Trophoblast cell (in vitro differentiated cells and primary cell): ENCODE data around the gene GRIK4.

ENCODE experiments used
- DNase-seq, 2 donors: peaks; one replicate each; pipeline ENCODE4 v3.0.0-alpha.2; 2016
- H2AFZ ChIP-seq: 2 replicates; pipeline ENCODE4 v1.6.1; 2013; ENCODE audit warnings: low read length, moderate library complexity, mild to moderate bottlenecking; ENCODE audit not compliant: insufficient read depth, poor library complexity
- H2AK5ac ChIP-seq: 2 replicates; pipeline ENCODE4 v1.6.1; 2013; ENCODE audit warnings: mild to moderate bottlenecking, low read length
- H2BK120ac ChIP-seq: 2 replicates; pipeline ENCODE4 v1.6.1; 2013; ENCODE audit warnings: low read length, mild to moderate bottlenecking, moderate library complexity; ENCODE audit not compliant: insufficient read depth, poor library complexity
- H2BK12ac ChIP-seq: 2 replicates; pipeline ENCODE4 v1.6.1; 2013; ENCODE audit warnings: mild to moderate bottlenecking, low read length, moderate library complexity
- H2BK5ac ChIP-seq: 2 replicates; pipeline ENCODE4 v1.6.1; 2013; ENCODE audit warnings: low read length, low read depth, moderate library complexity, mild to moderate bottlenecking; ENCODE audit not compliant: poor library complexity
- H3K14ac ChIP-seq: 2 replicates; pipeline ENCODE4 v1.6.1; 2013; ENCODE audit warnings: mild to moderate bottlenecking, low read length
- H3K18ac ChIP-seq: 2 replicates; pipeline ENCODE4 v1.6.1; 2013; ENCODE audit warnings: mild to moderate bottlenecking, low read length
- H3K23ac ChIP-seq: 2 replicates; pipeline ENCODE4 v1.6.1; 2013; ENCODE audit warnings: low read length
- H3K27ac ChIP-seq: 2 replicates; pipeline ENCODE4 v1.5.1; 2013; ENCODE audit warnings: low read depth, mild to moderate bottlenecking, inconsistent platforms, low read length, moderate library complexity
- H3K27me3 ChIP-seq: 2 replicates; pipeline ENCODE4 v1.6.1; 2013; ENCODE audit warnings: inconsistent platforms, mild to moderate bottlenecking, low read length, moderate library complexity; ENCODE audit not compliant: insufficient read depth
- H3K36me3 ChIP-seq, 2 experiments: 1 replicate in 1 of 2; 2 replicates in 1 of 2; pipeline ENCODE4 v1.6.1; 2013; ENCODE audit warnings: low read length in 2 of 2, mild to moderate bottlenecking in 2 of 2, moderate library complexity in 1 of 2; ENCODE audit not compliant: insufficient read depth in 2 of 2, control insufficient read depth in 1 of 2
- H3K4ac ChIP-seq: 2 replicates; pipeline ENCODE4 v1.6.1; 2013; ENCODE audit warnings: low read depth, mild to moderate bottlenecking, low read length, moderate library complexity
- H3K4me1 ChIP-seq, 2 experiments: 1 replicate in 1 of 2; 2 replicates in 1 of 2; pipeline ENCODE4 v1.6.1; 2013; ENCODE audit warnings: low read length in 2 of 2, mild to moderate bottlenecking in 2 of 2, moderate library complexity in 1 of 2; ENCODE audit not compliant: insufficient read depth in 2 of 2, control insufficient read depth in 1 of 2
- H3K4me2 ChIP-seq: 2 replicates; pipeline ENCODE4 v1.6.1; 2013; ENCODE audit warnings: inconsistent platforms, mild to moderate bottlenecking, low read length, moderate library complexity
- H3K4me3 ChIP-seq: 2 replicates; pipeline ENCODE4 v1.5.1; 2013; ENCODE audit warnings: mild to moderate bottlenecking, low read depth, low read length, inconsistent platforms
- H3K79me1 ChIP-seq: one replicate; pipeline ENCODE4 v1.6.1; 2013; ENCODE audit warnings: low read length
- H3K79me2 ChIP-seq: 2 replicates; pipeline ENCODE4 v1.6.1; 2013; ENCODE audit warnings: low read length, mild to moderate bottlenecking; ENCODE audit not compliant: control insufficient read depth, insufficient read depth, poor library complexity
- H3K9ac ChIP-seq: 2 replicates; pipeline ENCODE4 v1.6.1; 2013; ENCODE audit warnings: mild to moderate bottlenecking, low read length
- H3K9me3 ChIP-seq: 2 replicates; pipeline ENCODE4 v1.6.1; 2013; ENCODE audit warnings: low read depth, mild to moderate bottlenecking, control low read depth, inconsistent platforms, low read length; ENCODE audit not compliant: insufficient read depth
- H4K12ac ChIP-seq: 2 replicates; pipeline ENCODE4 v1.6.1; 2013; ENCODE audit warnings: low read depth, mild to moderate bottlenecking, low read length, moderate library complexity
- H4K8ac ChIP-seq: 2 replicates; pipeline ENCODE4 v1.6.1; 2013; ENCODE audit warnings: low read depth, mild to moderate bottlenecking, low read length, moderate library complexity
- H4K91ac ChIP-seq: one replicate; pipeline ENCODE4 v1.6.1; 2013; ENCODE audit warnings: low read depth, mild to moderate bottlenecking, low read length, moderate library complexity
- WGBS: extraction: QIAGEN DNeasy Blood & Tissue Kit; methylation state at CpG from one replicate; pipeline ENCODE4 v1.1.7; 2013; ENCODE audit warnings: missing lambda C conversion rate; ENCODE audit not compliant: insufficient read length, insufficient coverage; ENCODE audit errors: extremely low coverage; 5-methylcytosine and 5-hydroxymethylcytosine counted together

GRIK4 gene

GRCh38 chr11:120882175-120882574 lies 370.6 kb downstream of the GRIK4 start:
- no peak overlapping the region for H3K4me2 ChIP-seq

GRCh38 chr11:120883404-120884080 lies 372.0 kb downstream of the GRIK4 start:
- Histone ChIP-seq H4K8ac (no peak overlapping the region), H3K4me1 (peaks cover 0 to 2% of the 10 kb centered on the region in 2 experiments), H2BK12ac (no peak overlapping the region), H4K12ac (no peak overlapping the region), H2BK5ac (no peak overlapping the region), H3K36me3 (no peaks in the 10 kb centered on the region), H4K91ac (no peak overlapping the region), H2AK5ac (no peak overlapping the region), H2BK120ac (no peak overlapping the region), H3K4me2 (no peak overlapping the region), H3K18ac (no peak overlapping the region), H3K79me1 (no peaks in the 10 kb centered on the region), H3K27ac (no peak overlapping the region), H2AFZ (no peak overlapping the region), H3K14ac (no peak overlapping the region), H3K4ac (no peak overlapping the region), H3K9ac (no peak overlapping the region), H3K4me3 (no peak overlapping the region), H3K27me3 (no peaks in the 10 kb centered on the region), H3K9me3 (no peaks in the 10 kb centered on the region), H3K79me2 (no peaks in the 10 kb centered on the region), H3K23ac (no peak overlapping the region)
- WGBS = no CpG with 5 or more reads among the region's 9 CpGs
- no peak for DNase-seq

More at GRCh38 chr11:120882175-120882574, 370.6 kb downstream of the GRIK4 start:
- Histone ChIP-seq H2AFZ (no peak overlapping the region), H4K91ac (no peak overlapping the region), H2BK120ac (no peak overlapping the region), H3K4me3 (no peak overlapping the region), H3K79me1 (no peaks in the 10 kb centered on the region), H3K4ac (no peak overlapping the region), H3K36me3 (no peaks in the 10 kb centered on the region), H2BK12ac (no peak overlapping the region), H3K27me3 (no peaks in the 10 kb centered on the region), H3K9ac (no peak overlapping the region), H3K4me1 (peaks cover 0 to 2% of the 10 kb centered on the region in 2 experiments), H4K8ac (no peak overlapping the region), H2BK5ac (no peak overlapping the region), H3K79me2 (no peaks in the 10 kb centered on the region), H3K27ac (no peak overlapping the region), H3K14ac (no peak overlapping the region), H3K9me3 (no peaks in the 10 kb centered on the region), H4K12ac (no peak overlapping the region), H3K18ac (no peak overlapping the region), H2AK5ac (no peak overlapping the region), H3K23ac (no peak overlapping the region)
- no peak for DNase-seq
- no CpG with 5 or more reads among the region's 7 CpGs for WGBS

- Histone ChIP-seq H2AFZ (no peak overlapping the region), H3K27me3 (no peaks in the 10 kb centered on the region), H4K91ac (no peak overlapping the region), H3K79me1 (no peaks in the 10 kb centered on the region), H3K23ac (no peak overlapping the region), H3K4me1 (peaks cover 0 to 2% of the 10 kb centered on the region in 2 experiments), H3K9me3 (no peaks in the 10 kb centered on the region), H3K4ac (no peak overlapping the region), H2BK120ac (no peak overlapping the region), H3K27ac (no peak overlapping the region), H2AK5ac (no peak overlapping the region), H2BK12ac (no peak overlapping the region), H2BK5ac (no peak overlapping the region), H3K4me3 (no peak overlapping the region), H3K9ac (no peak overlapping the region), H3K4me2 (no peak overlapping the region), H3K18ac (no peak overlapping the region), H4K8ac (no peak overlapping the region), H4K12ac (no peak overlapping the region), H3K79me2 (no peaks in the 10 kb centered on the region), H3K36me3 (no peaks in the 10 kb centered on the region), H3K14ac (no peak overlapping the region)
- DNase-seq = no peak
- WGBS = no CpG with 5 or more reads among the region's 20 CpGs
Observed at GRCh38 chr11:120884154-120885020, 372.8 kb downstream of the GRIK4 start.

DNA sequence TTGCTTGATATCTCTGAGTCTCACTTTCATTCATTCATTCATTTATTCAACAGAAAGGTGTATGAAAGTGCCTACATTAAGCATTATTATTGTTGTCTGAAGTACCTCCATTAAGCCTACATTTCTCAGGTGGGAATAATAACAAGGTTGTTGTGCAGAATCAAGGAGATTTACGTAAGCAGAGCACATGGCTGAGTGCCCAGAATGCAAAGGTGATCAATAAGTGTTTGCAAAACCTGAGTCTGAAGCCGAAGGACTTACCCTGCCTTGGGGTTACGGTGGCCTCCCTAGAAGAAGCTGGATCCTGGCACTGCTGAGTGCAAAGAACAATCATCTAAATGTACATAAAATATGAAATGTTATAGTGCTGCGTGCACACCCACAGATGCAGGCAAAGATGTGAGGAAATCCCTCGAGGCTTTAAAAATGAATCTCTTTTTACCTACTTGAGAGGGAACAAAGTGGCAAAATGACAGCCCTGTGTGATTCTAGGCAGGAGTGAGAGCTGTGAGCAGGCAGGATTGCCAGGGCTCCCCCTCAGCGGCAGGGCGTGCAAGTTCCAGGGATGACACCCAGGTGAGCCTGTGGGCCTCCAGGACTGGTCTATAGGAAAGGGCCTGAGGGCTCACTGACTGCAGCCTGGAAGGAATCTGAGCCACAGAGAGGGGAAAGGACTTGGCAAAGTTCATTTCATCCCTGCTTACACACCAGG lies 379.2 kb downstream of the GRIK4 start:
- no peak overlapping the region for H3K27ac ChIP-seq
- H2AK5ac ChIP-seq = no peak overlapping the region
- H4K8ac ChIP-seq = no peak overlapping the region
- H3K23ac ChIP-seq = no peak overlapping the region
- H3K4ac ChIP-seq = no peak overlapping the region
- no peaks in the 10 kb centered on the region for H3K27me3 ChIP-seq
- no peaks in the 10 kb centered on the region for H3K36me3 ChIP-seq
- no peak overlapping the region for H2BK120ac ChIP-seq
- no peak overlapping the region for H3K14ac ChIP-seq
- H3K9ac ChIP-seq = no peak overlapping the region
- no peaks in the 10 kb centered on the region for H3K9me3 ChIP-seq
- no peak overlapping the region for H2BK12ac ChIP-seq
- no peak overlapping the region for H4K91ac ChIP-seq
- peak in 1 of 2 donors; percentile 28 for DNase-seq
- H3K18ac ChIP-seq = no peak overlapping the region
- no peaks in the 10 kb centered on the region for H3K79me2 ChIP-seq
- no peak overlapping the region for H2AFZ ChIP-seq
- H3K4me2 ChIP-seq = no peak overlapping the region
- WGBS = no CpG with 5 or more reads among the region's 7 CpGs
- H3K4me1 ChIP-seq = no peaks in the 10 kb centered on the region
- no peak overlapping the region for H4K12ac ChIP-seq
- H2BK5ac ChIP-seq = no peak overlapping the region
- H3K4me3 ChIP-seq = no peak overlapping the region
- H3K79me1 ChIP-seq = no peaks in the 10 kb centered on the region
